ENCODE results near the gene AKIRIN2. TPM values are rescaled to one million over a fixed set of nuclear protein-coding genes. Genes with fewer than 3 reads are reported as not detected.
"Not testable (repeated sequence)": the region's sequence is repeated elsewhere in the genome, so short reads cannot be mapped to it uniquely, and the experiment has no call there.

The AKIRIN2 gene
- total and polyA plus RNA-seq, 8 donors, result 43.6 to 71.4 (median 66.5) TPM

DNA sequence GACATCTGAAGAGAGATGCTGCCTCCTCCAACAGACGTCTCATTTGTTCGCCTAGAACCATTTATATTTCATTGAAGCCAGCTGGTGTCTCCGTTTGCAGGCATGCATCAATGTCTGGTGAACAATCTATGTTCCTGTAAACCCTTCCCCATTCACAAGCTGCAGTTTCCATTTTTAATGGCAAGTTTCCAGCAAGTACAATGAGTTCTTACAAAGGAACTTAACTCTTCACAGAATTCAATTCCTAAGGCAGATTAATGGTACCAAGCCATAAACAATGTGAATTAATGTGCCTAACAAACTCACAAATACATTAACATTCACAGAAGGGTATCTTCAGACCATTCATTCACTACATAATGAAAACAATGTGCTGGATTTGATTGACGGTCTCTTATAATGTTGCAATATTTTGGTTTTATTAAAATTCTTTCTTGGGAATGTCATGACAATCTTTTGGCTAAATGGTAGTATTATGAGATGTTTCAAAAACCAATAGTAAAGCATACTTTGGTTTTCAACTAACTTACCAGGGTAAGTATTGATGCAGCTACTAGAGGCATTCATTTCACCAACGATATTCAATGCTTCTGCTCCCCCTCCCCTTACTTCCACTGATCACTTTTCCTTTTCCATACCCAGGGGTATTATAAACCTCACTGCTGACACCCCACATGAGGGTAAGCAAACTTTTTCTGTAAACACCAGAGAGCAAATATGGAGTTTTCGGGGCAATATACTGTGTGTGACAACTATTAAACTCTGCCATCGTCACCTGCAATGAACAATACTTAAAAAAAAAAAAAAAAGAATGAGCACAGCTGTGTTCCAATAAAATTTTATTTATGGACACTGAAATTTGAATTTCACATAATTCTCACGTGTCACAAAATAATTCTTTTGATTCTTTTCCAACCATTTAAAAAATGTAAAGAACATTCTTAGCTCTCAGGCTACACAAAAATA, 4.2 kb downstream of the AKIRIN2 start:
- ATAC-seq (no peak), DNase-seq (peak in 1 of 4 donors; percentile 51)
- intact Hi-C loops (cut with DNase I), result no loop called here
- Histone ChIP-seq H3K9me3 (no peaks in the 10 kb centered on the region), H3K27me3 (no peaks in the 10 kb centered on the region), H3K4me3 (peak overlapping the region in 1 of 2 donors; percentile 92), H3K4me1 (peaks cover 34 to 66% of the 10 kb centered on the region in 2 donors), H3K36me3 (no peaks in the 10 kb centered on the region), H3K27ac (peak overlapping the region; percentile 61 to 100)
- TF ChIP-seq CTCF (IDR thresholded peaks at IDR 0.05), result no peak

GRCh38 chr6:87696817-87697216, 5.2 kb downstream of the AKIRIN2 start:
- Histone ChIP-seq H3K4me3 (peak overlapping the region in 1 of 2 donors; percentile 92), H3K4me1 (peaks cover 38 to 74% of the 10 kb centered on the region in 2 donors), H3K27ac (peak overlapping the region in 1 of 2 donors; percentile 100)
- ATAC-seq; H3K9me3 ChIP-seq; intact Hi-C loops (cut with DNase I); H3K36me3 ChIP-seq; H3K27me3 ChIP-seq; DNase-seq: not testable (repeated sequence)

- peak overlapping the region; percentile 10 to 73 for H3K27ac ChIP-seq
- H3K4me3 ChIP-seq, result no peak overlapping the region
- no peak for TF ChIP-seq CTCF (IDR thresholded peaks at IDR 0.05)
- H3K36me3 ChIP-seq, result peaks cover 0 to 4% of the 10 kb centered on the region in 2 donors
- DNase-seq (no peak), ATAC-seq (no peak)
- H3K4me1 ChIP-seq, result peaks cover 32 to 91% of the 10 kb centered on the region in 2 donors
- H3K27me3 ChIP-seq, result no peaks in the 10 kb centered on the region
- H3K9me3 ChIP-seq, result no peaks in the 10 kb centered on the region
- intact Hi-C loops (cut with DNase I), result no loop called here
These were observed 9.9 kb downstream of the AKIRIN2 start for GRCh38 chr6:87692086-87692485.

- Histone ChIP-seq H3K36me3 (peaks cover 0 to 4% of the 10 kb centered on the region in 2 donors), H3K27ac (peak overlapping the region in 1 of 2 donors; percentile 73), H3K9me3 (no peaks in the 10 kb centered on the region), H3K4me1 (peaks cover 26 to 88% of the 10 kb centered on the region in 2 donors), H3K27me3 (no peaks in the 10 kb centered on the region), H3K4me3 (no peak overlapping the region)
- ATAC-seq, result no peak
- intact Hi-C loops (cut with DNase I), result no loop called here
- no peak for TF ChIP-seq CTCF (IDR thresholded peaks at IDR 0.05)
- no peak for DNase-seq
These were observed 11.6 kb downstream of the AKIRIN2 start for GRCh38 chr6:87690441-87690840.

DNA sequence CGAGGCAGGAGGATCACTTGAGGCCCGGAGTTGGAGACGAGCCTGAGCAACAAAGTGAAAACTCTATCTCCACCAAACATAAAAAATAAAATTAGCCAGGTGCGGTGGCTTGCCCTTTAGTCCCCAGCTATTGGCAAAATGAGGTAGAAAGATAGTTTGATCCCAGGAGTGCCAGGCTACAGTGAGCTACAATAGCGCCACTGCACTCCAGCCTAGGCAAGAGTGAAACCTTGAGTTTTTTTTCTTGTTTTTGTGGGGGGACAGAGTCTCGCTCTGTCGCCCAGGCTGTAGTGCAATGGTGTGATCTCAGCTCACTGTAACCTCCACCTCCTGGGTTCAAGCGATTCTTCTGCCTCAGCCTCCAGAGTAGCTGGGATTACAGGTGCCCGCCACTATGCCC, 14.1 kb downstream of the AKIRIN2 start:
- ATAC-seq; H3K9me3 ChIP-seq; H3K36me3 ChIP-seq; DNase-seq; intact Hi-C loops (cut with DNase I); H3K27ac ChIP-seq; H3K4me3 ChIP-seq; H3K27me3 ChIP-seq: not testable (repeated sequence)
- peaks cover 18 to 84% of the 10 kb centered on the region in 2 donors for H3K4me1 ChIP-seq

DNA sequence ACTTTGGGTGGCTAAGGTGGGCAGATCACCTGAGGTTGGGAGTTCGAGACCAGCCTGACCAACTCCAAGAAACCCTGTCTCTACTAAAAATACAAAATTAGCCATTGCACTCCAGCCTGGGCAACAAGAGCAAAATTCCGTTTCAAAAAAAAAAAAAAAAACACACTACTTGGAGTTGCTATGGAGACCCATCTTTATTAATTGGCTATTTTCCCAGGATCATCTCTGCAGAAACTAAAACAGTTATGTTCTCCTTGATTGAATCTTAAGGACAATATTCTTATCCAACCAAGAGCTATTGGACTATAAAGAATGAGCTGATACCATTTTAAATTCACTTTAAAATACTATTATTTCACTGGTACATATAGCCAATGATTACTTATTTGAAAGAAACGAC, 14.7 kb downstream of the AKIRIN2 start:
- Histone ChIP-seq H3K9me3 (no peaks in the 10 kb centered on the region), H3K4me1 (peaks cover 20 to 82% of the 10 kb centered on the region in 2 donors), H3K27ac (no peak overlapping the region), H3K27me3 (no peaks in the 10 kb centered on the region), H3K4me3 (no peak overlapping the region), H3K36me3 (peaks cover 0 to 4% of the 10 kb centered on the region in 2 donors)
- DNase-seq (no peak), ATAC-seq (no peak)
- no peak for TF ChIP-seq CTCF (IDR thresholded peaks at IDR 0.05)
- intact Hi-C loops (cut with DNase I), result no loop called here

- H3K9me3 ChIP-seq; H3K4me3 ChIP-seq; H3K27ac ChIP-seq; DNase-seq; ATAC-seq; H3K36me3 ChIP-seq; intact Hi-C loops (cut with DNase I); H3K27me3 ChIP-seq: not testable (repeated sequence)
- peaks cover 16 to 82% of the 10 kb centered on the region in 2 donors for H3K4me1 ChIP-seq
These were observed 15.3 kb downstream of the AKIRIN2 start for GRCh38 chr6:87686636-87687205.

All from left lung (tissue), 10 donors.